Measurements from ENCODE around the gene DEPP1.

The DEPP1 gene

GRCh38 chr10:44950326-44951225 is 28.0 kb downstream of the DEPP1 start:
- no peak for DNase-seq

GRCh38 chr10:44949915-44950314 is 28.7 kb downstream of the DEPP1 start:
- DNase-seq: no peak

GRCh38 chr10:44949127-44949802 is 29.3 kb downstream of the DEPP1 start:
- DNase-seq: no peak

DNA sequence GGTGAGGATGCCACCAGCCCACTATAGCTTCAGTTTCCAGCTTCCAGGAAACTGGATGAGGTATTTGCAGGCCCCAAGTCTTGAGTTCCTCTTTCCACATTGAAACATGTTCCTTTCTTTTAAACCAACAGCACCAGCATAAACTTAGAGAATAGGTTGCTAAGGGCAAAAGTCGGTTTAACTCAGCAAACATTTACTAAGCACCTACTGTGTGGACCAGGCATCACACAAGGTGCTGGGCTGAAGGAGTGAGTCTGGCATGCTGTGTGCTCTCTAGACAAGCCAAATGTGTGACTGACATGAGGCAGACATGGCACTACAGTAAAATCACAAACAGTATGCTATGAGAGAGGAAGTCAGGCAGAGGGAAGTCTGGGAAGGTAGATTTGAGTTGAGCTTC is 30.0 kb downstream of the DEPP1 start:
- DNase-seq: no peak

DNA sequence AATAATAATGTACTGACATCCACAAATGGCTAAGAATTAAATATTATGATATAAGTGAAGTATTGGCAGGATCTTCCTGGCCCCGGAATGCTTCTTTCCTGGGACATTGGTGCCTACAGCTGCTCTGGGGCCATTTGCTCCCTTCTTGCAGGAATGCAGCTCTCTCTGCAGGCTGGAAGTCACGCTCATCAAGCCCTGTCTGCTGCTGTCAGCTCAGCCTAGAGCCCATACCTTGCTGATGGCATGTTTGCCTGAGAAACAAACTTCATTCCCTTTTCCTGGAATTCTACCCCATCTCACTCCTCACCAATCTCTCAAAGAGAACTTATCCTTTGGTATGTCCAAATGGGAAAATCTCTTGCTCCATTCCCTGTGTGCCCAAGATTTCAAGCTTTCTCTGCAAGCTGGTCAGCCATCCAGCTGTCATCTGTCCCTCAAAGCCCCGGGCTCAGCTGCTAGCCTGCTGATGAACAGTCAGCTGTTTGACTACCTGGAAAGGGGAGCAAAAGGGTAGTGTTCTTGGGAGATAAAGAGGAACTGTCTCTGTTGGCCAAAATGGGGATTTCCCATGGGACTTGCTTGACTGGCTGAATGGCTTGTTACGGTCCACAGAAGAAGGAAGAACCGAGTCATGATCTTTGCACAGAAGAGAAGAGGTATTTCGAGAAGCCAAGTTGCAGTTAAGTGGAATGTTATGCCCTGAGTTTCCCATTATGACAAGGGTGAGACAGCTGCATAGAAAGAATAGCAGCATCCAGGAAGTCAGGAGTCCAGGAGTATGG is 31.0 kb downstream of the DEPP1 start:
- DNase-seq: no peak

DNA sequence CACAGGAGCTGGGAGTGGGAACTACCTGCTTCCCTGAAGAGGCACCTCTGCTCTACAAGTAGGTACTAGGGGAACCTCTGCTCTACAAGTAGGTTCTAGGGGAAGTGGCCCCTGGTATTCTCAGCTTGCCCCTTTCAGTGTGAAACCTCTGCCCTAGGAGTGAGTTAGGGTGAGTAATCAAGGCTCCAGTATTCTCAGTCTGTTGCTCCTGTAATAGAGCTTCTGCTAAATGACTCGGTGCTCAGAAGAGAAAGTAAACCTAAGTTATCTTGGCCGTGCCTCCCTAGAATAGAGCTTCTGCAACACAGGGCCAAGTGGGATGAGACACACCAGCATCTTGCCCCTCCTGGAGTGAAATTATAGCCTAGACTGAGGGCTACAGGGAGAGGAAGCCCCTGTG is 32.4 kb downstream of the DEPP1 start:
- no peak for DNase-seq

- no peak for DNase-seq
These were observed 34.3 kb downstream of the DEPP1 start for GRCh38 chr10:44944354-44944753.

GRCh38 chr10:44939691-44940401 is 38.8 kb downstream of the DEPP1 start:
- DNase-seq: no peak

- no peak for DNase-seq
These were observed 39.7 kb downstream of the DEPP1 start for GRCh38 chr10:44938956-44939355.

DNA sequence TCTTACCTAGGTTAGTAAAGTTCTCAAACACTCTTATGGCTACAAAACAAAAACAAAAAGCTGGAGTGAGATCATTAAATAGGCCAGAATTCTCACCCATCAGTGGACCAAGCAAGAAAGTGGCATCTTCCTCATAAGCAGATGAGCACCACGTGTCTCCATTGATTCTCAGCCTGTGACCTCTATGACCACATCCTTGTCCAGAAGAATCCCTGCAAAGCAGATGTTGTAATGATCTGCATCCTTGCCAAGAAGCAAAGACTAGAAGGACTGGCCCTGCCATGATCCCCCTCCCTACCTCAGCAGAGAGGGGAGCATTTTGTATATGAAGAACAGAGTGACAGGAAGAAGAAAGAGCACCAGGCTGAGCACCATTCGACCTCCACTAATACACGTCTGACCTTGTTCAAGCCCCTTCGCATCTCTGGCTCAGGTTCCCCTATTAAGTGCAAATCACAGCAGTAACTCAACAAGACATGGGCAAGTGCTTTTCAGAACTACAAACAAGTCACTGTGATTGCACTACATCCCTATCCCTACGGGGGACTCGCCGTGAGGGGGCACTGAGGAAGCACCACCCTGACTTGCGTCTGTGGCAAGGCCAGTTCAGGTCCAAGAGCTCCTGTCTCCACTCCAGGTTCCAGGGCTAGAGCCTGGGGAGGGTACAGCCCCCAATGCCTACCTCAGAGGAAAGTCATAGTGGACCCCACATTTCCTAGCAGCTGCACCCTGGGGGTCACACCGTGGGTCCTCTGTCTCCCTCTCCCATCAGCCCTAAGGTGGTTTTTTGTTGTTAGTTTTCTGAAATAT is 41.2 kb downstream of the DEPP1 start:
- DNase-seq: no peak

GRCh38 chr10:44936314-44936975 is 42.2 kb downstream of the DEPP1 start:
- DNase-seq: no peak

DNA sequence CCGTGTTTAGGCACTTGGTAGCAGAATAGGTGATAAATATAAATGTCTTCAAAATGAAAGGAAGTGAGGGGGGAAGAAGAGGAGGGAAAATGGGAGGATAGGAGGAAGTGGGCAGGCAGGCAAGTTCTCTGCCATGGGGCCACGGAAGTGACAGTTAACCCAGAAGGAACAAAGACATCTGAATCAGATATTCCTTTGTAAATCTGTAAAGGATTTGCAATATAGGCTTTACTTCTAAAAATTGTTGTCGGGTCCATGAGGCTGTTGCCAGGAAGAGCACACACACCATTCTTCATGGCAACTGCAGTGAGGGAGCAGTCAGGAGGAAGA is 42.7 kb downstream of the DEPP1 start:
- no peak for DNase-seq

- DNase-seq: no peak
These were observed 43.2 kb downstream of the DEPP1 start for GRCh38 chr10:44935201-44935965.

GRCh38 chr10:44934416-44935200 is 44.0 kb downstream of the DEPP1 start:
- no peak for DNase-seq

DNA sequence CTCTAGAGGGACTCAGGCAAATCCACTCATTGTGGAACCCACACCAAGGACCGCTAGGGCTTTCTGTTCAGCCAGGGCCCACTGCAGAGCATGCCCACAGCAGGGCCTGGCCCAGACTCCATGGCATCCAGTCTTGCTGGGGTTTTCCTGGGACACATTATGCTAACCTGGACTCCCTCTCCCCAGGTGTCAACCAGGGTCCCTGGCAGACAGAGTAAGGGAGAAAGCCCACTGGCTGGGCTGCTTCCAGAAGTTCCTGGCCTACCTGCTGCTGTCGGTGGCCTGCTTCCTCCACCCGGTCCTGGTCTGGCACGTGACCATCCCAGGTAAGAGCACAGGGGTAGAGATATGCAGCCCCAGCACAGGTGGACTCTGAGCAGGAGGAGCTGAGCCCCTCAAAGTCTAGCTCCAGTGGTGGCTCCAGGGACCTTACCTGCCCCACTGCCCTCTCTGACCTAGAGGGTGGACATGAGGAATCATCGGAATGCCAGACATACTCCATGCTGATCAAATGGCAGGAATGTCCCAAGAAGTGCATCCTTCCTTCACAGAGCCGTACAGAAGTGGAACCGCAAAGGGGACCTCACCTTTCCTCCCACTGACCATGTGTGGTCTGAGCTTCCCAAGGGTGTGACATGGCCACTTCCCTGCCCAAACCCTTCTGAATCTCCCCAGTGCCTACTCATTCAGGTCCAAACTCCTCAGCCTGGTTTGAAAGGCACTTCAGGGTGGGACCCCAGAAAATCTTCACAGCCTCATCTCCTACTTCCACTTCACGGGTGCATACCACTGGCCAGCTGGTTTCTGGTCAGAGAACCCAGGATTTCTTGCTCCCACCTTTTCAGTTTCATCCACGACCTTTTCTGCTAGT is 44.9 kb downstream of the DEPP1 start:
- no peak for DNase-seq

DNA sequence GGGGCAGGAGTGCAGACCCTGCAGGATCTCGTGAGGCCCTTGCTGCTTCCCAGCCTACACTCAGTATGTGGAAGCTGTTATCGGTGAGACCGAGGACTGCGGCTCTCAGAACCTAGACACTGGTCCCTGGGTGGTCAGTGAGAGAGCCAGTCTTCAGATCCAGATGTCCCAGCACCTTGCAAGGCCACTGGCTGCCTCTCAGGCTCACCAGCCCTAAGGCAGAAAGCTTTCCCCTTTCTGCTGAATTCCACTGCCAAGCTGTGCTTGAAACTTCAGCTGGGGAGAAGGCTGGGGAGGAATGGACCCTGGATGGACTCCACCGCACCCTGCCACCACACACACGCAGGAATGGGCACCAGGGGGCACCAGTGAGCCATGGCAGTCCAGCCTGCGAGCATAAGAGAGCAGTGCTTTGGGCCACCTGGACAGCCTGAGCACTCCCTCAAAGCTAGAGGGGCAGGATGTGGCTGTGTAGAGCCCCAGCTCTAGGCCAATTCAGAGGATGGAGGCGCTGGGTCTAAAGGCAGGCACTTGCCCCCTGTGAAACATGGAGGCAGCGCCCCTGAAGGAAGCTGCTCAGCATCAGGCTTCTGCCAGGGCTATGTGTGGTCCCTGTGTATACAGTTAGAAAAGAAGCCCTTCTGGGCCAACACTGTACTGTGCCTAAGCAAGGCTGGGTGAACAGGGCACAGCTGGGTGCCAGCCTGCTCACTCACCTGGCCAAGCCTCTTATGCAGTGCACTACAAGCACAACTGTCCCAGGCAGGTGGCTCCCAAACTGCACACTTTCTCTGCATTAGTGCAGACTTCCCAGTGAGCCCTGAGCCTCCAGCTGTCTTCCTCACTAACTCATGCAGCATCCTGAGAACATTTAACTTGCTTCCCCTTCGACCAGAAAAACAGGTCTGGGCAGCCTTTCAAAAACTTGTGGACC is 45.8 kb downstream of the DEPP1 start:
- peak; percentile 80 for DNase-seq

DNA sequence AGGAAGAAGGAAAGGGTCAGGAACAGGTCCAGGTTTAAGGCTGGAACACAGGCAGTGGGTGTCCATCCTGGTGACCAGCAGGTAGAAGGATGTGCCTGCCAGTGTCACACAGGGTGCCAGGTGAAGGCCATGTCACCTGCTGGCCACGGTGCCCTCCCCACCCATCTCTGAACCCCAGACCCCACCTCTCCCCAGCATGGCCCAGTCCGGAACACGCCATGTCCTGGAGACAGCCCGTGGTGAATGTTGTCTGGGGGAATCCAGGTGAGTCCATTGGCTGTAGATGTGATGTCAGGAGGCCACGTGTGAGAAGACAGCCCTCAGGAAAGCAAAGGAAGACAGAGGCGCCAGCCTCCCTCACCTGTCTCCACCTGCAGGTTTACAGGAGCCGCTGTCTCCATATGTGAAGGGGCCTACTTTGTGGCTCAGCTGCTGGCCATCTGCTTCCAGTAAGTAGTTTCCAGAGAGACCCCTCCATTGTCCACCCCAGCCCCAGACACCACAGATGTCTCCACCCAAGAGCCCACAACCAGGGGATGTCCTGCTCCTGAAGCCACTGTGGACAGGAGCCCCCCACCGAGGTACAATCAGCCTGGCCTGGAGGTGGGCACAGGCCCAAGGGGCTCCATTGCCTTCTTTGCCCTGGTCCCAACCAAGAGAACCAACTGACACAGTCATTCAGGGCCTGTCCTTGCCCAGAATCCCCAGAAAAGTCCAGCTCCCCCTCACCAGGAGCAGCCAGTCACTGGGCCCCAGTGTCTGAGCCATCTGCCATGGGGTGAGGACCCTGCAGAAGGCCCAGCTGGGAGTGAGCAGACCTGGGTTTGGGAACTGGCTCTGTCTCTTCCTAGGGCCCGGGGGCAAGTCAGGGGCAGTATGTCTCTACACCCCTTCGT is 46.7 kb downstream of the DEPP1 start:
- no peak for DNase-seq

All from activated T-cell treated with anti-CD3 and anti-CD28 coated beads, Interleukin-2, amount 50 U/mL, for 1 hour (primary cell).